PC-3 (cell line): ENCODE results near the gene TMEM59L.

ENCODE experiments used
- EZH2 ChIP-seq: fragments of 300-600 bp; sonication (generic); IDR thresholded peaks from one replicate; pipeline ENCODE4 v1.6.1; 2017; ENCODE audit warnings: antibody characterized with exemption, mild to moderate bottlenecking, low read length; ENCODE audit not compliant: unreplicated experiment
- EZH2phosphoT487 ChIP-seq: fragments of 300-600 bp; sonication (generic); IDR thresholded peaks from 2 replicates; pipeline ENCODE4 v1.6.1; 2018; ENCODE audit warnings: mild to moderate bottlenecking, antibody characterized with exemption, low read length, borderline replicate concordance
- TF ChIP-seq, protein P1 (sequence below): fragments of 300-600 bp; sonication (generic); conservative IDR thresholded peaks from 2 replicates; pipeline ENCODE4 v1.5.1; 2017; ENCODE audit warnings: antibody characterized with exemption, low read depth, mild to moderate bottlenecking, low read length

DNA sequence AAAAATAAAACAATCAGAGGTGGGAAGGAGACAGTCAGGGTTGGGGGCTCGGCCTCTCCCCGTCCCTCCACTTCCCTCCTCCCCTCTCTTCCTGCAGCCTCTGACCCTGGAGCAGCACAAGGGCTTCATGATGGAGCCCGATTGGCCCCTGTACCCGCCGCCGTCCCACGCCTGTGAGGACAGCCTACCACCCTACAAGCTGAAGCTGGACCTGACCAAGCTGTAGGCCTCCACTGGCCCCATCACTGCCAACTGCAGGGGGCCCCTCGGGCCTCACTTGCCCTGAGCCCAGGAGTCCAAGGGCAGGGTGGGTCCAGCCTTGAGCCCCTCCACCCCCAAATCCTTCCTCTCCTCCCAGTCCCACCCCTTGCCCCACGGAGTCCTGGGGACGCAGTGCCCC lies 7.6 kb downstream of the TMEM59L start:
- TF ChIP-seq, protein P1, sequence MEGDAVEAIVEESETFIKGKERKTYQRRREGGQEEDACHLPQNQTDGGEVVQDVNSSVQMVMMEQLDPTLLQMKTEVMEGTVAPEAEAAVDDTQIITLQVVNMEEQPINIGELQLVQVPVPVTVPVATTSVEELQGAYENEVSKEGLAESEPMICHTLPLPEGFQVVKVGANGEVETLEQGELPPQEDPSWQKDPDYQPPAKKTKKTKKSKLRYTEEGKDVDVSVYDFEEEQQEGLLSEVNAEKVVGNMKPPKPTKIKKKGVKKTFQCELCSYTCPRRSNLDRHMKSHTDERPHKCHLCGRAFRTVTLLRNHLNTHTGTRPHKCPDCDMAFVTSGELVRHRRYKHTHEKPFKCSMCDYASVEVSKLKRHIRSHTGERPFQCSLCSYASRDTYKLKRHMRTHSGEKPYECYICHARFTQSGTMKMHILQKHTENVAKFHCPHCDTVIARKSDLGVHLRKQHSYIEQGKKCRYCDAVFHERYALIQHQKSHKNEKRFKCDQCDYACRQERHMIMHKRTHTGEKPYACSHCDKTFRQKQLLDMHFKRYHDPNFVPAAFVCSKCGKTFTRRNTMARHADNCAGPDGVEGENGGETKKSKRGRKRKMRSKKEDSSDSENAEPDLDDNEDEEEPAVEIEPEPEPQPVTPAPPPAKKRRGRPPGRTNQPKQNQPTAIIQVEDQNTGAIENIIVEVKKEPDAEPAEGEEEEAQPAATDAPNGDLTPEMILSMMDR, result no peak
- no peak for TF ChIP-seq EZH2
- TF ChIP-seq EZH2phosphoT487, result no peak
